Activated CD8-positive, alpha-beta memory T cell treated with anti-CD3 and anti-CD28 coated beads for 48 hours (primary cell): ENCODE measurements around the gene TRIM54.
"Not testable (repeated sequence)": the region's sequence is repeated elsewhere in the genome, so short reads cannot be mapped to it uniquely, and the experiment has no call there.

Experiments
- DNase-seq, 3 experiments: peaks; one replicate each; pipeline ENCODE4 v3.0.0-alpha.2; 2020; ENCODE audit warnings: low read depth in 2 of 3, low spot score in 2 of 3

TRIM54 gene

GRCh38 chr2:27256855-27257454 lies 25.3 kb upstream of the TRIM54 start:
- no peak for DNase-seq

GRCh38 chr2:27258051-27258450 lies 24.2 kb upstream of the TRIM54 start:
- no peak for DNase-seq

- no peak for DNase-seq
Observed at GRCh38 chr2:27261241-27261925, 20.8 kb upstream of the TRIM54 start.

GRCh38 chr2:27261926-27262298 lies 20.3 kb upstream of the TRIM54 start:
- DNase-seq: no peak

GRCh38 chr2:27262379-27263286 lies 19.6 kb upstream of the TRIM54 start, which contains the start of gene SLC30A3:
Gene SLC30A3, minus strand, starts transcription at chr2:27263047. Its CDS starts 141 bp downstream, at chr2:27262906.
- DNase-seq: peak in 2 of 3 experiments; percentile 36 to 47

- DNase-seq: no peak
Observed at GRCh38 chr2:27263287-27264252, 18.7 kb upstream of the TRIM54 start.

- DNase-seq: no peak
Observed at GRCh38 chr2:27264253-27264752, 17.9 kb upstream of the TRIM54 start.

- DNase-seq: no peak
Observed at GRCh38 chr2:27264753-27265535, 17.3 kb upstream of the TRIM54 start.

GRCh38 chr2:27265536-27265870 lies 16.7 kb upstream of the TRIM54 start:
- no peak for DNase-seq

GRCh38 chr2:27268296-27268695 lies 13.9 kb upstream of the TRIM54 start:
- not testable (repeated sequence) for DNase-seq

- DNase-seq: no peak
Observed at GRCh38 chr2:27270131-27270530, 12.1 kb upstream of the TRIM54 start.

GRCh38 chr2:27270670-27271069 lies 11.6 kb upstream of the TRIM54 start:
- DNase-seq: no peak

GRCh38 chr2:27271631-27272340 lies 10.4 kb upstream of the TRIM54 start:
- no peak for DNase-seq

GRCh38 chr2:27272537-27273522 lies 9.4 kb upstream of the TRIM54 start:
- not testable (repeated sequence) for DNase-seq

- DNase-seq: no peak
Observed at GRCh38 chr2:27275211-27276150, 6.7 kb upstream of the TRIM54 start, which contains the start of gene DNAJC5G. Gene DNAJC5G, plus strand, starts transcription at chr2:27275433. Its CDS starts 1,296 bp downstream, at chr2:27276729.

- no peak for DNase-seq
Observed at GRCh38 chr2:27278010-27278409, 4.2 kb upstream of the TRIM54 start.

- DNase-seq: no peak
Observed at GRCh38 chr2:27280826-27281225, 1.4 kb upstream of the TRIM54 start.
